ENCODE data around the gene DPY19L1. TPM values are rescaled to one million over a fixed set of nuclear protein-coding genes. Genes with fewer than 3 reads are reported as not detected.

DPY19L1 gene
- total RNA-seq, 4 donors from 2014 or later: 3.8 to 7.3 (median 5.0) TPM

MicroRNAs within 50 kb of the gene (microRNA counts, 767-probe panel; counts per million panel counts)
- microRNA hsa-miR-548n: 0 to 358 counts per million in 2 donors

Small RNA genes lying within 50 kb of the gene (microRNA-seq; reads per million reads assigned to microRNA genes)
- gene MIR548N (ENCODE audit: borderline number of aligned reads in 1 of 2, borderline replicate concordance in 2 of 2): 0 to 0.57 reads per million in 2 donors

Other genes starting within 250 kb of the DPY19L1 start
- not detected for gene TBX20, start 216.6 kb upstream of the DPY19L1 start, total RNA-seq